Ovary (tissue), 9 donors: ENCODE measurements around the gene RAP1GAP2. TPM values are rescaled to one million over a fixed set of nuclear protein-coding genes. Genes with fewer than 3 reads are reported as not detected.
"Not testable (repeated sequence)": the region's sequence is repeated elsewhere in the genome, so short reads cannot be mapped to it uniquely, and the experiment has no call there.

Experiments used
- DNase-seq, 5 donors: peaks; one replicate each; pipeline ENCODE4 v3.0.0-alpha.2; 2019 to 2020
- H3K27ac ChIP-seq, 2 donors: fragments of 200-600 bp; one replicate each; pipeline versions ENCODE4 v1.5.1 to v1.8.0; 2019 to 2022
- H3K27me3 ChIP-seq: fragments of 200-600 bp; one replicate; pipeline ENCODE4 v1.8.0; 2022
- H3K36me3 ChIP-seq: fragments of 200-600 bp; sonication (generic); one replicate; pipeline ENCODE4 v1.5.1; 2019
- H3K4me1 ChIP-seq: one replicate; pipeline ENCODE4 v1.8.1; 2013; ENCODE audit warnings: mild to moderate bottlenecking, moderate library complexity; ENCODE audit not compliant: insufficient read depth
- H3K4me3 ChIP-seq: fragments of 200-600 bp; sonication (generic); one replicate; pipeline ENCODE4 v1.5.1; 2017
- H3K9me3 ChIP-seq, 2 donors: fragments of 200-600 bp in 1 of 2; sonication (generic) in 1 of 2; one replicate each; pipeline versions ENCODE4 v1.5.1 to v1.8.1; 2013 to 2019; ENCODE audit warnings: mild to moderate bottlenecking in 1 of 2, moderate library complexity in 1 of 2
- CTCF ChIP-seq, 3 donors: fragments of 450-650 bp in 2 of 3; fragments of 200-600 bp in 1 of 3; IDR thresholded peaks; one replicate each; pipeline versions ENCODE4 v1.5.1 to v1.8.0; 2016 to 2022; ENCODE audit warnings: antibody characterized with exemption in 3 of 3, mild to moderate bottlenecking in 1 of 3
- EP300 ChIP-seq: sonication (generic); formaldehyde crosslinking; IDR thresholded peaks from one replicate; pipeline ENCODE4 v1.6.1; 2017; ENCODE audit warnings: antibody characterized with exemption
- POLR2A ChIP-seq: fragments of 450-650 bp; IDR thresholded peaks from one replicate; pipeline ENCODE4 v1.6.1; 2017; ENCODE audit warnings: antibody characterized with exemption, mild to moderate bottlenecking, moderate library complexity
- WGBS, 3 donors: extraction: QIAGEN DNeasy Blood & Tissue Kit in 1 of 3; methylation state at CpG; one replicate each; pipeline versions ENCODE4 v1.1.5 to v1.1.7; 2013 to 2017; 5-methylcytosine and 5-hydroxymethylcytosine counted together
- intact Hi-C, 4 donors: fragments of 100-400 bp; cut with DNase I; formaldehyde crosslinking; loops; one replicate each; pipeline versions ENCODE4 v1.11.0 to v1.15.1; 2022 to 2023
- polyA plus RNA-seq, 2 donors: library from polyadenylated mRNA; stranded (reverse); fragments of 200-250 nt in 1 of 2; fragments of 350-450 nt in 1 of 2; fragmentation: Illumina TruSeq in 1 of 2; extraction: RNeasy Lipid Tissue Mini Kit (QIAGEN cat#74804) in 1 of 2; gene quantifications; one replicate each; pipeline ENCODE4 v1.2.3, GENCODE V29; 2013 to 2014
- total RNA-seq, 7 donors: library from RNA; depleted of rRNA in 2 of 7; stranded (reverse); fragments of >200 nt in 2 of 7; fragmentation: NEBNext Ultra II Directional in 3 of 7; extraction: Animal tissue kit (Norgen Biotek cat#: 25700) in 3 of 7; gene quantifications; one replicate each; pipeline versions ENCODE4 v1.1.0 to v1.2.4, GENCODE V29; 2016 to 2023
- donor health status: DM: no; HTN: no; CAD: no; lungs with moderate emphysema.
- donor health status: DM: no; HTN: no; CAD: no.
- donor health status: Bipolar disorder and iron deficiency.
- donor health status: DM: yes; HTN: yes; CAD: no.
- donor health status: DM: no; HTN: no; CAD: no.
- donor health status: DM: yes; HTN: yes; CAD: no.

RAP1GAP2 gene
- total and polyA plus RNA-seq, 9 donors = 4.3 to 15.4 (median 12.3) TPM

GRCh38 chr17:2783310-2784030 is 12.8 kb upstream of the RAP1GAP2 start:
- H3K27me3 ChIP-seq = no peaks in the 10 kb centered on the region
- H3K4me3 ChIP-seq = no peak overlapping the region
- no peaks in the 10 kb centered on the region for H3K36me3 ChIP-seq
- intact Hi-C loops = no loop called here
- H3K9me3 ChIP-seq = no peaks in the 10 kb centered on the region
- WGBS, 3 donors = 86 to 88% (median 86%) methylated on average over 4 of the region's 4 CpGs
- TF ChIP-seq EP300 = no peak
- TF ChIP-seq CTCF (IDR thresholded peaks at IDR 0.05) = no peak
- TF ChIP-seq POLR2A = no peak
- no peaks in the 10 kb centered on the region for H3K4me1 ChIP-seq
- H3K27ac ChIP-seq = no peak overlapping the region
- no peak for DNase-seq

- WGBS, 3 donors = 65 to 75% (median 71%) methylated on average over 8 of the region's 8 CpGs
- TF ChIP-seq EP300 (no peak), POLR2A (no peak), CTCF (IDR thresholded peaks at IDR 0.05) (no peak)
- Histone ChIP-seq H3K27me3 (no peaks in the 10 kb centered on the region), H3K27ac (no peak overlapping the region), H3K36me3 (no peaks in the 10 kb centered on the region), H3K4me3 (no peak overlapping the region), H3K4me1 (no peaks in the 10 kb centered on the region), H3K9me3 (no peaks in the 10 kb centered on the region)
- intact Hi-C loops = no loop called here
- no peak for DNase-seq
Measured at GRCh38 chr17:2784864-2785263, 11.4 kb upstream of the RAP1GAP2 start.

GRCh38 chr17:2785376-2785775 is 10.9 kb upstream of the RAP1GAP2 start:
- H3K4me3 ChIP-seq, DNase-seq, H3K4me1 ChIP-seq, H3K27me3 ChIP-seq, H3K36me3 ChIP-seq, H3K9me3 ChIP-seq, H3K27ac ChIP-seq, intact Hi-C loops: not testable (repeated sequence)
- 42 to 72% (median 50%) methylated on average over 12 of the region's 12 CpGs for WGBS, 3 donors

- H3K4me1 ChIP-seq = no peaks in the 10 kb centered on the region
- H3K27me3 ChIP-seq = no peaks in the 10 kb centered on the region
- no peaks in the 10 kb centered on the region for H3K9me3 ChIP-seq
- no peak overlapping the region for H3K27ac ChIP-seq
- DNase-seq = peak; percentile 18 to 70 (median 30)
- H3K36me3 ChIP-seq = no peaks in the 10 kb centered on the region
- no peak overlapping the region for H3K4me3 ChIP-seq
- no peak for TF ChIP-seq EP300
- no peak for TF ChIP-seq POLR2A
- no peak for TF ChIP-seq CTCF (IDR thresholded peaks at IDR 0.05)
- intact Hi-C loops = no loop called here
- WGBS, 3 donors = 20 to 27% (median 25%) methylated on average over 21 of the region's 21 CpGs
Measured at GRCh38 chr17:2786176-2786881, 9.9 kb upstream of the RAP1GAP2 start.

- 44 to 55% (median 50%) methylated on average over 3 of the region's 3 CpGs for WGBS, 3 donors
- intact Hi-C loops = no loop called here
Measured at GRCh38 chr17:2789700-2790099, 6.5 kb upstream of the RAP1GAP2 start.

More at GRCh38 chr17:2789700-2790099, 6.5 kb upstream of the RAP1GAP2 start:
- no peak overlapping the region for H3K4me3 ChIP-seq
- H3K36me3 ChIP-seq = no peaks in the 10 kb centered on the region
- no peaks in the 10 kb centered on the region for H3K4me1 ChIP-seq
- H3K9me3 ChIP-seq = no peaks in the 10 kb centered on the region
- TF ChIP-seq EP300 (no peak), POLR2A (no peak), CTCF (IDR thresholded peaks at IDR 0.05) (no peak)
- H3K27ac ChIP-seq = no peak overlapping the region
- no peak for DNase-seq
- H3K27me3 ChIP-seq = no peaks in the 10 kb centered on the region
